Coronary artery (tissue), 2 donors: Measurements from ENCODE around the gene B3GNT2.

Experiments
- DNase-seq: peaks from one replicate; pipeline ENCODE4 v3.0.0-alpha.2; 2017; ENCODE audit warnings: low spot score
- H3K27ac ChIP-seq, 2 donors: fragments of 200-600 bp; sonication (generic); one replicate each; pipeline ENCODE4 v1.5.1; 2016 to 2019
- H3K4me3 ChIP-seq: fragments of 200-600 bp; sonication (generic); 2 replicates; pipeline ENCODE4 v1.5.1; 2016; ENCODE audit warnings: mild to moderate bottlenecking, moderate library complexity
- CTCF ChIP-seq: fragments of 200-600 bp; sonication (generic); IDR thresholded peaks from one replicate; pipeline ENCODE4 v1.5.1; 2019; ENCODE audit warnings: antibody characterized with exemption

Gene B3GNT2

GRCh38 chr2:62186156-62186905 is 9.6 kb upstream of the B3GNT2 start:
- Histone ChIP-seq H3K27ac (peak overlapping the region; percentile 21 to 29), H3K4me3 (no peak overlapping the region)
- no peak for DNase-seq
- TF ChIP-seq CTCF = no peak

- no peak for TF ChIP-seq CTCF
- no peak overlapping the region for H3K27ac ChIP-seq
- no peak overlapping the region for H3K4me3 ChIP-seq
- no peak for DNase-seq
Observed at GRCh38 chr2:62187246-62187645, 8.7 kb upstream of the B3GNT2 start.

- H3K27ac ChIP-seq = no peak overlapping the region
- no peak for TF ChIP-seq CTCF
- no peak overlapping the region for H3K4me3 ChIP-seq
- no peak for DNase-seq
Observed at GRCh38 chr2:62188416-62188815, 7.5 kb upstream of the B3GNT2 start.

GRCh38 chr2:62189196-62189595 is 6.7 kb upstream of the B3GNT2 start:
- no peak for DNase-seq
- Histone ChIP-seq H3K4me3 (no peak overlapping the region), H3K27ac (no peak overlapping the region)
- TF ChIP-seq CTCF = no peak

- H3K4me3 ChIP-seq = no peak overlapping the region
- TF ChIP-seq CTCF = no peak
- DNase-seq = no peak
- H3K27ac ChIP-seq = no peak overlapping the region
Observed at GRCh38 chr2:62192811-62193210, 3.1 kb upstream of the B3GNT2 start.

- peak overlapping the region; percentile 90 for H3K4me3 ChIP-seq
- no peak for DNase-seq
- no peak for TF ChIP-seq CTCF
- H3K27ac ChIP-seq = peak overlapping the region; percentile 92 to 97
Observed at GRCh38 chr2:62194558-62195420, 1.1 kb upstream of the B3GNT2 start.
